EL (cell line): ENCODE measurements around the gene SPAM1.
A peak's percentile ranks its signal among the peaks of the same experiment; 100 is the strongest.
"Not testable (repeated sequence)": the region's sequence is repeated elsewhere in the genome, so short reads cannot be mapped to it uniquely, and the experiment has no call there.

ENCODE experiments used
- DNase-seq: peaks from one replicate; pipeline ENCODE4 v3.0.0-alpha.2; 2016

Gene SPAM1

DNA sequence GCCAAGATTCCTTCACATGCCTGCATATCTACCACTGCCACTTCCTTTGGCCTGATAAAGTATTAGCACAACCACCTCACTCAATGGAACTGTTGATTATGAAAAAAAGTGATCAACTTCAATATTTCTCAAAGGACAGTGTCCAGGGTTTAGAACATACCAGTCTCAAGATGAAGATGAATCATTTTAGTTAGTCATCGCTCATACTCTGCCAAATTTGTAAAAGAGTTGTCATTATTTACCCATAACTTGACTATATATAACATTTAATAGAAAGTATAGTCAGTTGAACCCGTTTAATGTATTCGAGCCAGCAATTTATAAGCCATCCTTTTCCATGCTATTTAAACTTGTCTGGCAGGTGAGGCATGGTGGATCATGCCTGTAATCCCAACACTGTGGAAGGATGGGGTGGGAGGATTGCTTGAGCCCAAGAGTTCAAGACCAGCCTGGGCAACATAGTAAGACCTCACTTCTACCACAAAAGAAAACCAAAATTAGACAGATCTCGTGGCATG, 33.2 kb downstream of the SPAM1 start:
- no peak for DNase-seq

- DNase-seq, result no peak
Measured at GRCh38 chr7:123961771-123962170, 36.7 kb downstream of the SPAM1 start.

- DNase-seq, result no peak
Measured at GRCh38 chr7:123966936-123967335, 41.9 kb downstream of the SPAM1 start.

DNA sequence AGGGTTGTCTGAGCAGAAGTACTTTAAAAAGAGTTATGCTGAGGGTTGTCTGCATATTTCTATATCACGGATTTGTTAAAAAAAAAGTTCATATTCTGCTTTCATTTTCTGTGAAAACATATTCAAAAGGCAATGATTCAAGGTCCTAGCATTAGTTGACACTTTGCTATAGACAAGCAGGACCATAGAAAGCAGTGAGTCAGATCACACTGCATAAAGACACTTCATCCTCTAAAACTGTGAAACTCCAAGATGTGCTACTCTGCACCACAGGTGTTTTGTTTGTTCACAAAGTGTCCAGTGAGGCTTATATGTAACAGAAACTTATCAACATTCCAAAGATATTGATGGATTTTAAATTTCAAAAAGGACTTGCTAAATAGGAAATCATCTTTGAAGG, 47.0 kb downstream of the SPAM1 start:
- DNase-seq, result no peak

- no peak for DNase-seq
Measured at GRCh38 chr7:123972831-123973230, 47.8 kb downstream of the SPAM1 start.

- no peak for DNase-seq
Measured at GRCh38 chr7:123974326-123974908, 49.4 kb downstream of the SPAM1 start.

DNA sequence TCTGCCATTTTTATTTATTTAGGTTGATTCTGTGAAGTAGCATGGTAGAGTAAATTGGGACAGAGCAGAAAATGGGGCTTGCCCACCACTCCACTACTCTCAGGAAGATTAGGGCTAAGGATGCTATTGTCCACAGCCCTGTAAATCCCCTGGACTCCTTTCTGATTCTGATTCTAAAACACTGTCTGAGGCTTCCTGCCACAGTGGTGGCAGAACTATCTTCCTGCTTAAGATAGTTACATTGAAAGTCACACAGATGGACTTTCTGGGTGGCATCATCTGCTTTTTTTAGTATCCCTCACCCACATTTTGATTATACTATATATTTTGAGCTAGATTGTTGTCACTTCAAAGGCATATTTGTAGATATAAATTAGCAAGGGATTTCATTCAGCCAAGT, 50.0 kb downstream of the SPAM1 start:
- DNase-seq, result no peak

GRCh38 chr7:123977081-123977480, 52.0 kb downstream of the SPAM1 start:
- no peak for DNase-seq

- peak; percentile 3 for DNase-seq
Measured at GRCh38 chr7:123979876-123980275, 54.8 kb downstream of the SPAM1 start.

- DNase-seq, result no peak
Measured at GRCh38 chr7:123987445-123987844, 62.4 kb downstream of the SPAM1 start.

- no peak for DNase-seq
Measured at GRCh38 chr7:123992913-123993518, 68.0 kb downstream of the SPAM1 start.

DNA sequence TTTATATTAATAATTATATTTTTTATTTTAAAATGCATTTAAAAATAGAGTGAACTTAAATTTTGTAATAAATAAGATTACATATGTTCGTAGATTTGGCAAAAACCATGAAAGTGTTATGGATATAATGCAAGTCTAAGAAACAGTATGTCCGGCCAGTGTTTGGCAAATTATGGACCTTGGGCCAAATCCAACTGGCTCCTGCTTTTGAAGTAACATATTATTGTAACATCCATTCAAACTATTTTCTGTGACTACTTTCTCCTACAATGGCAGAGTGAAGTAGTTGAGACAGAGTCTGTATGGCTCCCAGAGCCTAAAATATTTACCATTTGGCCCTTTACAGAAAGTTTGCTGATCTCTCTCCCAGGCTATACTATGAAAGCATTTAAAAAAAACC, 69.0 kb downstream of the SPAM1 start:
- no peak for DNase-seq

GRCh38 chr7:123994449-123994848, 69.4 kb downstream of the SPAM1 start:
- no peak for DNase-seq

DNA sequence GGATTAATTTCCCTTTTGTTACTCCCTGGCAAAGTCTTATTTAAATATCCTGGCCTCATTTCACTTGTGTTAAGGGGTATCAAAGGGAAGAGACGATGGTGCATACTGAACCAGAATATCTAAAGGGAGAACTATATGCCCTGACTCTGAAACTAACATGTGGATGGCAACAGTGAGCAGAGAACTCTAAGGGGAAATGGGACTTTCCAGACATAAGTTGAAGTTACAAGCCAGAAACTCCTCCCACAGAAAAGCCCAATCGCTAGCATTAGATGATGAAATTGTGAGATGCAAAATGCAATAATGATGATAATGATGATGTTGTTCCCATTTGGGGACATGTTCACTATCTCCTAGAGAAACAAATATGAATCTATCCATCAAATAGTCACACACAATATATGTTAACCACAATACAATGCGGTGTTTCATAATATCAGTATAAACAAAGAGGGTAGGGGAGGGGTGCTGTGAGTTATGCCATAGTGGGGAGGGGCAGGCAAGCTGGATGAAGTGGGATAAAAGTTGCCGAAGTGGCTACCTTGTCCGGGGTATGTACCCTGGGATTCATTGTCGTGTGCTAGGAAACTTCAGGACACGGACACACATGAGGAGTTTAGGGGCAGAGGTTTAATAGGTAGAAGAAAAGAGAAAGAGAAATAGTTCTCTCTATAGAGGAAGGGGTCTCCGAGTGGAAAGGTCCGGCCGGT, 70.7 kb downstream of the SPAM1 start:
- no peak for DNase-seq

DNA sequence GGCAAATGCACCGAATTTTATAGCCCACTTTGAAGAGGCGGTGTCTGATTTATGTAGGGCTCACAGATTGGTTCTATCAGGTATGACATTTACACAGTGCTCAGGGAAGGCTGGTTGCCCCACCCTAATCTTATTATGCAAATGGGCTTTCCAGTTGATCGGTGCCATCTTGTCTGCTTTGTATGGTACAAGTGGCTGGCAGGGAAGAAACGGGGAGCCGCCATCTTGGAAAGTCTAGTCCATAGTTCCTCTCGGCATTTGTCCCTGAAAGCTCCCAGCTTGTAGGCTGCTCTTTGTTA, 71.2 kb downstream of the SPAM1 start:
- DNase-seq, result no peak

DNA sequence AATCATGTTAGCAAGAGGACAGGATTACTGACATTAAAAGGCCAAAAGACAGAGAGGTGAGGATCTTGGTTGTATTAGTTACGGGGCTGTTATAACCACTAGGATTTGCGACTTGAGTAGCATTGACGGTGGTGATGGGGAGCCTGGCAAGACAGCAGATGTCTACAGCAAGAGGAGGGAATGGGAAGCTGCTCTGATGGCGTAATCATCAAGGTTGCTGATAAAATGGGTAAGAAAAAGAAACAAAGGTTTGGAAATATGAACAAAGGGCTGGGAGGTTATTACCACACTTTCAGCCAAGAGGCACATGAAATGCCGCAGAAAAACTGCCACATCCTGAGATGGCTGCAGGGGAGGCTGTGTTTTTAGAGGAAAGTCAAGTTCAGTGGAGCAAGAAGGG, 73.9 kb downstream of the SPAM1 start:
- no peak for DNase-seq

GRCh38 chr7:123999703-124000102, 74.7 kb downstream of the SPAM1 start:
- DNase-seq, result no peak

- not testable (repeated sequence) for DNase-seq
Measured at GRCh38 chr7:124008296-124008695, 83.3 kb downstream of the SPAM1 start.

DNA sequence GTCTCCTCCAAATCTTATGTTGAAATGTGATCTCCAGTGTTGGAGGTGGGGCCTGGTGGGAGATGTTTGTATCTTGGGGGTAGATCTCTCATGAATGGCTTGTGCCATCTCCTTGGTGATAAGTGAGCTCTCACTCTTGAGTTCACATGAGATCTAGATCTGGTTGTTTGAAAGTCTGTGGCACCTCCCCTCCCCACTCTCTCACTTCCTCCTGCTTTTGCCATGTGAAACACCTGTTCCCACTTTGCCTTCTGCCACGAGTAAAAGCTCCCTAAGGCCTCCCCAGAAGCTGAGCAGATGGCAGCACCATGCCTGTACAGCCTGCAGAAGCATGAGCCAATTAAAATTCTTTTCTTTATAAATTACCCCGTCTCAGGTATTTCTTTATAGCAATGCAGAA, 84.3 kb downstream of the SPAM1 start:
- no peak for DNase-seq
